Activated T-cell treated with anti-CD3 and anti-CD28 coated beads, Interleukin-2, amount 50 U/mL, for 48 hours (primary cell): ENCODE measurements around the gene MMP19.
"Not testable (repeated sequence)": the region's sequence is repeated elsewhere in the genome, so short reads cannot be mapped to it uniquely, and the experiment has no call there.

Experiments
- DNase-seq, 2 experiments: peaks; one replicate each; pipeline ENCODE4 v3.0.0-alpha.2; 2020

Gene MMP19

DNA sequence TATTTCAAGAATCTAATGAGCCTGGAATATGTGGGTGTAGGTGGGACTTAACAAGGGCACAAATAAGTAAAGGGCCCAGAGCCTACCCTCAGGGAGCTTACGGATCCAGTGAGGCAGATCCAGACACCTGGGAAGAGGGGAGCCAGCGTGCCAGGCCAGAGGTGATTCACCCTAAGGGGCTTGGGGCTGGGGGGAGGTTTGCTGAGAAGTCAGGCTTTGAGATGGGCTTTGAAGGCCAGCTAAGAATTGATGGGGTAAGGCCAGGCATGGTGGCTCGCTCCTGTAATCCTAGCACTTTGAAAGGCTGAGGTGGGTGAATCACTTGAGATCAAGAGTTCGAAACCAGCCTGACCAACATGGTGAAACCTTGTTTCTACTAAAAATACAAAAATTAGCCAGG is 695 bp upstream of the MMP19 start:
- no peak for DNase-seq

DNA sequence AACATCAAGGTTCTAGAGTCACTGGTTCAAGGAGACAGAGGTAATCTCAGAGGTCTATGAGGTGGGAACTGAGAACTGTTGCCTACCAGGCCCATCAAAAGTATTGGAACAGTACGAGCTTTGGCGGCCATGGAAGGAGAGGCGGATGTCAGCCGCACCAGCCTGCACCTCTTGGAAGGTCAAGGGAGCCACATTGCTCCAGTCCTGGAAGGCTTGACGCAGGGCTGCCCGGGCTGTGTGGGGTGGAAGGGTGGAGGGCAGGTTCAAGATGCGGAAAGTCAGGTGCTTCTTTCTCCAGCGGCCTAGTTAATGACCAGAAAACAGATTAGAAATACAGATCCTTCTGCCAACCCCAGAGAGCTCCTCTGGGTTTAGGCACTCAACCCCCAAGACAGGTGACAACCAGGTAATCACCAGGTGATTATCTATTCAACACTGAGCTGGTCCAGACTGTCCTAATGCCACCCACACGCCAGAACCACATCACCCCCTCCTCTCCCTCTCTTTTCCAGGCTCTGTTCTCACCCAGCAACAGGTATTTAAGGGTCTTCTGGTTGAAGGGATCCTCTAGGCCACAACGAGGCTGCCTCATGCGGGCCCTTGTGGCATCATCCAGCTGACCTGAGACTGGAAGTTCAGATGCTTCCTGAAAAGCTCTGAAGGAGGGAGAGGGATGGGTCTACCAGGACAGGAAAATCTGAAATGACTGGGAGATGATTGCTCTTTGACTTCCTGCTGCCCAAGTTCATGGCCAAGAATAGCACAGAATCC is 2.0 kb downstream of the MMP19 start:
- DNase-seq = no peak

DNA sequence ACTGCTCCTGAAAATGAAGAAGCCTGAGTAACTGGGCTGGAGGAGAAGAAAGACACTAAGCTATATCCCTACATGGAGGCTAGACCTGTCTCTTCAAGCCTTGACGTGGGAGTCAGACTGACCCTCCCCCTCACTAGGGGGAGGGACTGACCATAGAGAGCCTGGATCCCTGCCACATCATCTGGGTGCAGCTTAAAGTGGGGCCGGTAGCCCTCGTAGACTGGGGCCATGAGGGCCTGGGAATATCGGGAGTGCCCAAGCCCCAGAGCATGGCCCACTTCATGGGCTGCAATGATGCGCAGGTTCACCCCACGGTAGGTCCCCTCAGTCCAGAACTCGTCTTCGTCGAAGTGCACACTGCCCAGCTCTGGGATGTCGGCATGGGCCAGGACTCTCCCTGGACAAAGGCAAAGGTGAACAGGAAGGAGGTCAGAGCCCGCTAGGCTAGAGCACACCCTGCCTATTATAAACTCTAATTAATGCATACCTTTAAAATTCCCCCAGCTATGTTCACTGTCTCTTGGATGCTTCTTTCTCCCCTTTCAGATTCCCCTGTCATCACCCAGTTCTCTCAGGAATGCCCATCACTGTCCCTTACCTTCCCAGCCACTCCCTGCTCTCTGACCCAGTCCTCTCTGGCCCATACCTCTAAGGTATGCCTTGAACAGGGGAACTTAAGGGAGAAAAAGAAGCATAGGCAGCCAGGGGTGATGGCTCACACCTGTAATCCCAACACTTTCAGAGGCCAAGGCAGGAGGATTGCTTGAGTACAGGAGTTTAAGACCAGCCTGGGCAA is 3.2 kb downstream of the MMP19 start:
- no peak for DNase-seq

DNA sequence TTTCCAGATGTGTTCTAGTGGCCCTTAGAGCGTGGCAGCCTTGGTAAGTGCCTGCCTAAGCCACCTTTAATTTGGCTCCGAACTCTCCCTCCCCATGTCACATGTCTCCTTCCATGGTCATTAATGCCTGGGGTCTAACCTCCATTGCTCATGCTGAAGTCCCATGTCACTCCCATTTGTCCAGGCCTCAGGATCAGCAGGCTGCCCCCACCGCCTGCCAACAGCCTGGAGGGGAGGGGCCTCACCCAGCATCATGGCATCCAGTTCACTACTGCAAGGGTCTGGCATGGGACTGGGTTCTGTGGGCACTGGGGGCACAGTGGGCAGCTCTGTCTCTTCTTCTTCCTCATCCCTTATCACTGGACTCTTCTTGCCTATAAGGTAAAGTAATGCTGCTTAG is 4.4 kb downstream of the MMP19 start:
- DNase-seq = no peak

DNA sequence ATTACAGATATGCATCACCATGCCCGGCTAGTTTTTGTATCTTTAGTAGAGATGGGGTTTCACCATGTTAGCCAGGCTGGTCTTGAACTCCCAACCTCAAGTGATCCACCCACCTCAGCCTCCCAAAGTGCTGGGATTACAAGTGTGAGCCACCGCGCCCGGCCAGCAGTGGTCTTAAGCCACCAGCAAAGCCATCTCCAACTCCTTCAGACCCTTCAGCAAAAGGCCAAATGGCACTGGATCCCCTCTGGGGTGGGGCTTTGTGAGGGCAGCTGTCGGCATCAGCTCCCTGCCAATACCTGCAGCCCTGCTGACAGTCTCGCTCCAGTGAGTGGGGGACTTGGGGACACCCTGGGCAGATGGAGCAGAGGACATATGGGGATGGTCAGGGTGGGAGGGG is 8.3 kb downstream of the MMP19 start:
- DNase-seq = not testable (repeated sequence)

DNA sequence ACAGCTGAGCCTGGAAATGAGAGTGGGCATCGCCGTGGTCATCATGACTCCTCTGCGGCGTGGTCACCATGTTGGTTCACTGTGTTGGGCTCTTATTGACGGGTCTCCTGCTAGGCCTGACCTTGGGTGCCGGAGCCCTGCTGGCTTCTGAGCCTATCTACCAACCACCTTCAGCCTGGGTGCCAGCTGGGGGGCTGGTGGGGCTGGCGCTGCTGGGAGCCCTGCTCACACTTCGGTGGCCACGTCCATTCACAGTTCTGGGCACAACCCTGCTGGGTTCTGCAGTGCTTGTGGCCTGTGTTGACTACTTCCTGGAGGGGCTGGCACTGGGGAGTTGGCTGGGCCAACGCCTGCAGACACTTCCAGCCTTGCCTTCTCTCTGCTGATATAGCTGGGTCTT is 9.7 kb downstream of the MMP19 start:
- no peak for DNase-seq

DNA sequence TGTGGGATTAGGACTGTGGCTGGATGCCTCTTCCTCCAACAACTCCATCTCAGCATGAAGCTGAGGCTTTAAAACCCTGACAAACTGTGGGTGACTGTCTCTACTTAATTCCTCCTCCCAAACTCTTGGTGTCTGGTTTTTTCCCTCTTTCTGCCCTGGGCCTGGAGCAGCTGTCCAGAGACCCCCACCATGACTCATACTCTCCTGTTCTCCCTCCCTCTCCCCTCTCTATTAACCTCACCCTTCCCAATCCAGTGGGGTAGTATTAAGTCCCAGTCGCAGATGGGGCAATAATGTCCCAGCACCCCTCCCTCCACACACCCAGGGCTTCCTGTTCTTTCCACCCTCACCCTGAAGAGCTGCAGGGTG is 11.3 kb downstream of the MMP19 start:
- DNase-seq = no peak

DNA sequence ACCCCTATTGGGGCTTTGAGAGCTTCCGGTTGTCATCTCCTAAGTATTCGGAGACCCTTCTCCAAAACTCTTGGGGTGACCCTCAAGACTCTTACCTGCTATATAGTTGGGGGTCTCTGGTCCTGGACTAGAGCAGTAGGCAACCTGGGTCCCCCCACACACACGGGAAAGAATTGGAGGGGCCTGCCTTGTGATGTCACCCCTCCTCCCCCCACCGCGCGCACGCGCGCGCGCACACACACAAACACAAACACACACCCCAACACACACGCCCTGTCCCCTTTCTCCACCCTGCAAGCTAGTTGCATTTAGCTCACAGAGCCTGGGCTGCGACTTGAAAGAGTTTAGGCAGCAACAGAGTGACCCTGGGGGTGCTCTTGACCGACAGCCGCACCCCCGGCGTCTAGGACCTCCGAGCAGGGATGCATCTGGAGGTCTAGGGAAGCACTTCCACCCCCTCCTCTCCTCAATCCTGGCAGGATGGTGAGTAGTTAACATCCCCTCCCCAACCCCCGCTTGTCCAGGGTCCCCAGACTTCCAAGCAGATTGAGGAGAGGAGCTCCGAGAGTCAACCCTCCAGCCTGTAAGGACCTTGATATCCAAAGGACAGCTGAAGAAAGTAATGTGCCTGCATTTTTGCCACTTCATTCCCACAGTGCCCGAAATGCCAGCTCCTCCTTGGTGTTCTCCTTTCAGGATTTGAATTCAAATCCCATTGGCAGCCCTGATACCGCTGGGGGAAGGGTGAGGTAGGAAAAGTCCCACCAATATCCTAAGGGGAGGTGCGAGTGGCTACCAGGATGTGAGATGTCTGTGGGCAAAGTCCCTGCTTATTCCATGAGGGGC is 11.9 kb downstream of the MMP19 start:
- DNase-seq = peak; percentile 66 to 68

DNA sequence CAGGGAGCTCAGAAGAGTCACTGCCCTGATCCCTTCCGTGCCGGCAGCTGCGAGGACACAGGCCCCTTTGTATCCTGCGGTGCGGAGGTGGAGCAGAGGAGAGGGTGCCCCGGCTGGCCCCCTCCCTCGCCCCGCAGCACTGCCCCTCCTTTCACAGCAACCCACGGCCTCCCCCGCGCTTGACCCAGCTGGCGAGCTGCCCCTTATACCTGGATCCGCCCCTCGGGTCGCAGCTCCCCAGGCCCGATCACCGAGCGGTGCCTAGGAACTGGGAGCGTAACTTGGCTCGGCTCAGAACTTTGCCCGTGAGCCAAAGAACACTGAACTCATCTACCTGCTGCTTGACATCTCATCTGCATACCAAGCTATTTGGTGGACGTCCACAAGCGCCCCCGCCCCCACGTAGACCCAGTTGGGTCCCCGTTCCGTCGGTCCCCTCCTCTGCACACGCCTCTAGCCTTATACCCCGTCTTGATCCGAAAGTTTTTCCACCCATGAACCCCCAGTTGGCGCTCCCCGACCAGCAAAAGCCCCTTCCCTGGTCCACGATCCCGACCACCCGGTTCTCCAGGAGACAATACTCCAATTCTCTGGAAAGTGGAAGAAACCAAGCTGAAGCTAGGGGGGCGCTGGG is 12.7 kb downstream of the MMP19 start:
- DNase-seq = peak; percentile 52 to 56

DNA sequence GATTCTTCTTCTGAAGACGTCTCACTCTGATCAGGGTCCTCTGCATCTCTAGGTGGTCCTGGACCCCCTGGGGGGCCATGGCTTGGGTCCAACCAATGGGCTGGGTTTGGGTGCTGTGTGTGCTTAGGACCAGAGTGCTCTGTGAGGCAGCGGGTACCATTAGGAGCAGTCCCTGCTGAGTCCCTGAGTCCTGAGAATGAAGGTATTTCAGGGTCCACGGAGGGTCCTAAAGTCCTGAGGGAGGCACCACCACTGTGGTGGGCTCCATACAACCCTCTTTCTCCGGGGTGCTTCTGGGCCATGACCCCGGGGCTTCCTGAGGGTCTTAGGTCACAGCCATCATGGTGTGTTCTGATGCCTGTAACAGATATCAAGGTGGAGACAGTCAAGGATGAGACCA is 14.4 kb downstream of the MMP19 start:
- no peak for DNase-seq

DNA sequence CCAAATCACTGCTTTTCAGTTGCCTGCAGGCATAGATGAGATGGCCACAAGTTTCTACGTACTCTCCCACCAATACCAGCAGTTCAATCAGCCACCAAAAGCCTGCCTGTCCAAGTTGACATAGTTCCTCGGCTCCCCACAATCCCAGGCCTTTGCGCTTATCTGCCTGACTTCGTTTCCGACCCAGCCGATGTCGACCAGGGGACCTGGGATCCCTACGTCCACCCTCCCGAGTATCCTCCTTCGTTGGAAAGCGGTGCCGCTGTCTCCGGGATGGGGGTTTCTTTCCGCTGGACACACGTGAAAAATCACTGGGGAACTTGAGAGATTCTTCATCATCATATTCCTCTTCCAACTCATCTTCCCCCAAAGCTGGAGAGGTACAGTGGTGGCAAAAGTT is 14.9 kb downstream of the MMP19 start:
- no peak for DNase-seq

DNA sequence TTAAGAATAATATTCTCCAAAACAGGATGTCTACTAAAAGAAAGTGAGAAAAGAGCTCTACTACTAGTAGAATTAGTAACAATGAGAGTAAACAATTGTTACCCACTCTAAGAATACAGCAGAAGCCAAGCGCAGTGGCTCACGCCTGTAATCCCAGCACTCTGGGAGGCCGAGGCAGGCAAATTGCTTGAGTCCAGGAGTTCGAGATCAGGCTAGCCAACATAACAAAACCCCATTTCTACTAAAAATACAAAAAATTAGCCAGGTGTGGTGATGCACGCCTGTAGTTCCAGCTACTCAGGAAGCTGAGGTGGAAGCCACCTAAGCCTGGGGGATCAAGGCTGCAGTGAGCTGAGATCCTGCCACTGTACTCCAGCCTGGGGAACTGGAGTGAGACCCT is 18.0 kb downstream of the MMP19 start:
- DNase-seq = no peak

DNA sequence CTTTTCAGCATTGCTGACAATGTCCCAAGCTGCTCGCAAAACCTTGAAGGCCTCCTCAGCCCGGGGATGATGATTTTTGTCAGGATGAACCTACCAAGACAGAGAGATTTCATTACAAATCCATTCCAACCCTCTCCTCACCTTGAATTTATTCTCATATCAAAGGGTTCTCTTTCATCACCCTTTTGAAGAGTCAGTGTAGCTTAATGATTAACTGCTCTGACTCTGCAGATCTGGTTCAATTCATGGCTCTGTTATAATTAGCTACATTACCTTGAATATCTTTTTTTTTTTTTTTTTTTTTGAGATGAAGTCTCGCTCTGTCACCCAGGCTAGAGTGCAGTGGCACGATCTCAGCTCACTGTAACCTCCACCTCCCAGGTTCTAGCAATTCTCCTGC is 19.3 kb downstream of the MMP19 start:
- no peak for DNase-seq

DNA sequence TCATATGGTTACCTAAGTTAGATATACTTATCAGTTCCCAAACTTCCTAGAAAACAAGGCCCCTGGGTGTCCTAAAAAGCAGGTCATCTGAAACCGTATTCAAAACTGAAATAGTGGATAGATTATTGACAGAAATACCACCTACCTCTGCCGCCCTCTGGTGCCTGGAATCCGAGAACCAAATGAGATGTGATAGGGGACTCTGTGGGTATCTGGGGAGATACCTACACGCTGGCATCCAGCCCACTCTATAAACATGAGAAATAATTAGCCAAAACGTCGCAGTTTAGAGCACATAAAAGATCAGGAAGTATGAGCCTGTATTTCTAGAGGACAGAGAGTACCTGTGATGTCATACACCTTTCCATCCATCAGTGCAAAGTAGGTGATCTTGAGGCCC is 20.5 kb downstream of the MMP19 start:
- no peak for DNase-seq

DNA sequence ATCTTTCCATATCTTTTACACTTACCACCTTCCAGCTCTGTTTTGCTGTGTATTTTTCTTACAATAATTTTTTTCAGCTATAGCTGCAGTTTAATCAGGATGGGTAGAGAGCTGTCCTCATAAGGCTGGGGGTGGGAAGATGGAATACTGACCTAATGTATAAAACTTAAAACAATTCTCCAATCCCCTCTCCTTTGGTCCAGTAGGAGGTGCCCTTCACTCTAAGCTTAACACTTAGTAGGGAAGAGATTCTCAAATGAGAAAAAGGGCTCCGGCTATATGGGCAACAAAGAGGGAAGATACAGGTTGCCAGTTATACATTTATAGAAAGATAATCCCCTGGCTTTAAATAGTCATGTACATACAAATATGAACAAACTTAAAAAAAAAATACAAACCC is 22.1 kb downstream of the MMP19 start:
- DNase-seq = no peak

DNA sequence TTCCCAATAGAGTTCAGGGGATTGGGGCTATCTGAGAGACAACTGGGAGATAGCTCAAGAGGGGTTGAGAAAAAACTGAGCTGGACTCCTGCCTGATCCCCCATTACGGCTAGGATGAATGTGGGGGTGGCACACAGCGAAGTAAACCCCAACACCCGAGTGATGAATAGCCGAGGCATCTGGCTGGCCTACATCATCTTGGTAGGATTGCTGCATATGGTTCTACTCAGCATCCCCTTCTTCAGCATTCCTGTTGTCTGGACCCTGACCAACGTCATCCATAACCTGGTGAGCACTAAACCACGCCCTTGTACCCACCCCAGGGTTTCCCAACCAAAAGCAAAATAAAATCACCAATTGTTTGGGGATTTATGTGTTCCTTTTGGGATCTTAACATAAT is 23.9 kb downstream of the MMP19 start:
- no peak for DNase-seq

DNA sequence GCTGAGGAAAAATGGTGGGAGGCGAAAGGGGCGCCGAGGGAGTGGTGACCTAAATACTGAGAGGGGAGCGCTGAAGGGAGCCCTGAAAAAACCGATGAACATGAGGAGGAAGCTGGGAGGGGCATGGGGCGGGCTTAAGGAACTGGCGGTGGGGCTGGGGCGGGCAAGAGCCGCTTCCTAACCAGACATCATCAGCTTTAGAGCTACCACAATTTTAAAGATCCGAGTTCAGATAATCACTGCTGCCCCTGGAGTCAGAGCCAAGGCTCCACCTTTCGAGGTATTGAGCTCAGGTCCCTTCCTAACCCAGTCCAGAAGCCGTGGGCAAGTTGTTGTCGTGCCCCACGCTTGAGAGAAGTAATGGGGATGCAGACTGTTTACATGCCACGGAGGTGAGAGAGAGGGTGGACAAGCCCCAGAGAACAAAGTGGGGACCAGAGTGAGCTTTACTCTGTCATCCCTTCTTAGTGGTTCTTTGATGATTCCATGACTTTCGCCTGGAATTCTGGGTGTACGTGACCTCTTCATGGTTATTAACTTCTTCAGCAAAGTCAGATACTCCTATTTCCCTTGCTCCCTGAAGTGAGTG is 24.5 kb downstream of the MMP19 start:
- no peak for DNase-seq

DNA sequence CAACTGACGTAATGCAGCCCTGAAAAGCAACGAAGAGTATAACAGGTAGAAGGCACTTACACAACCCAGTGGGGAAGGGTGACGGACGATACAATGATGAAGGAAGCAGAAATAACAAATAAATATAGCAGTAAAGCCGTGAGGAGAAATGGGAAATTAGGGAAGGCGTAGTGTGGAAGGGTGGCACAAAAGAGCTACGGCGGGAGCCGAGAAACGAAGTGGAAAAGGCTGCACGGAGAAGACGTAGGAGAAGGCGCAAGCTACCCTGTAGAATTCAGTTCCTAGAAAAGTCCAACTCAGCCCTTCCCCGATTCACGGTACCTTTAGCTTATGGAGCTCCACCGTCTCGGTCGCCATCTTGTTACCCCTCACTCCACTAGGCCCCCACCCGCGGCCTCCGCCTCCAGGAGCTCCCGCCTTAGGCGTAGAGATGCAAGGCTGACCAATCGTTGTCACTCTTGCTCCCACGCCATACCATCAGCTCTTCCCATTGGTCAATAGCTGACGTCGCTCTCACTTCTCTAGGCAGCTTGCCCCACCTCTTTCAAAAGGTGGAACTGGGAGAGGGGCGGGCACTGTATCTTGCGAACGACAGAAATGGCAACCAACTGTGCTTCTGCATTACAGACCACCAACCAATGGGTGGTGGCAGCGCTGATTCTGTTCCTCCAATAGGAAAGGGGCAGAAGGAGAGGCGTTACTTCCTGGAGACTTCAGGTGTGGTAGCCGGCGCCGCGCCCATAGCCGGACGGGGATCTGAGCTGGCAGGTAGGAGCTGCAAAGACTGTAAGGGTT is 25.2 kb downstream of the MMP19 start, which contains the start of the genes ORMDL2 and SARNP:
ORMDL2 (plus strand) TSS at position 697 of the 795 bp plus-strand sequence. CDS start 959 bp downstream, outside the sequence.
SARNP (minus strand) TSS at position 380 of the 795 bp plus-strand sequence; CDS start at position 357, 23 bp downstream.
- peak; percentile 94 to 95 for DNase-seq

DNA sequence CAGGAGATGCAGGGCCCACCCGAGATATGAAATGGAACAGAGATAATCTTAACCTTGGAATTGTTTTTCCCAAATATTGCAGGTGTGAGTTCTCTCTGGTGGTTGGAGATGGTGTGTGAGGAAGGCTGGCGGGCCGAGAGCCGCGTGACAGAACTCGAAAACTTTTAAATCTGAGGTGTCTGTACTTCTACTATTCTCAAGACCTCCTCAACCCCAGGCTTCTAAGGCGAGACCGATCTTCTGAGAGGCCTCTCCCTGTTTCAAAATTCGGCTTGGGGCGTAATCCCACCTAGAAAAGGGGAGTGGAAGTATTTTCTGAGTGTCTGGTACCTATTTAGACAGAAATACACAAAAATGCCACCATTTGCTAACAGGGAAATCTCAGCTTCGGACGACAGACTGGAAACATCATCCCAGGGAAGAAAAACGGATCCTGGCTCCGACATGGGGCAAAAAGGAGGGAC is 25.8 kb downstream of the MMP19 start:
- DNase-seq = no peak

DNA sequence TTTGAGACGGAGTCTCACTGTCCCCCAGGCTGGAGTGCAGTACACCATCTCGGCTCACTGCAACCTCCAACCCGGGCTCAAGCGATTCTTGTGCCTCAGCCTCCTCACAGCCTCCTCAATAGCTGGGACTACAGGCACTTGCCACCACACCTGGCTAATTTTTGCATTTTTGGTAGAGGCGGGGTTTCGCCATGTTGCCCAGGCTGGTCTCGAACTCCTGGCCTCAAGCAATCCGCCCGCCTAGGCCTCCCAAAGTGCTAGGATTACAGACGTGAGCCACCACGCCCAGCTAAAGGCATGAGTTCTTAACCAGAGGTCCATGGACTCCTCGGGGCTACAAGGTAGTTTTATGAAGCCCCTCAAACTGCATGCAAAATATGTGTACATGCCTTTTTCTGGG is 27.3 kb downstream of the MMP19 start:
- no peak for DNase-seq

DNA sequence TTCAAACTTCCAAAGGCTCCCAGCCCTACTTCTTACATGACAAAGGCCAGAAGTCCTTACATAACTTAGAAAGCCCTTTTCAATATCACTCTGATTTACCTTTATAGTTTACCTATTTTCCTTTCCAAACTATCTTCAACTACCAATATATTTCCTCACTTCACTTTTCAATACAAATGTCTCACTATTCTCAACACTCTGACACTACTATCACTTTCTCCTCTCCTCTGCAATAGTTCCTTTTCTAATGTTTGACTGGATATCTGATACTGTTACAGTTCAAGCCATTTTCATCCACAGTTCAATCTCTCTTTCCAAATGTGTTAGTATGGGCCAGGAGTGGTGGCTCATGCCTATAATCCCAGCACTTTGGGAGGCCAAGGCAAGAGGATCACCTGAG is 28.5 kb downstream of the MMP19 start:
- DNase-seq = no peak
